Hepatocyte (in vitro differentiated cells): ENCODE measurements around the gene VILL.

Source experiments
- EZH2 ChIP-seq: fragments of 200-600 bp; sonication (generic); IDR thresholded peaks from 2 replicates; pipeline ENCODE4 v1.6.1; 2016; ENCODE audit warnings: antibody characterized with exemption, mild to moderate bottlenecking, borderline replicate concordance
- EZH2phosphoT487 ChIP-seq: fragments of 200-600 bp; sonication (generic); IDR thresholded peaks from one replicate; pipeline ENCODE4 v1.6.1; 2018; ENCODE audit warnings: antibody characterized with exemption, mild to moderate bottlenecking, low read depth, moderate library complexity; ENCODE audit not compliant: unreplicated experiment, severe bottlenecking
- TF ChIP-seq, protein P1 (sequence below): fragments of 200-600 bp; sonication (generic); IDR thresholded peaks from 2 replicates; pipeline ENCODE4 v1.5.1; 2016; ENCODE audit warnings: antibody characterized with exemption, mild to moderate bottlenecking; ENCODE audit not compliant: poor library complexity

DNA sequence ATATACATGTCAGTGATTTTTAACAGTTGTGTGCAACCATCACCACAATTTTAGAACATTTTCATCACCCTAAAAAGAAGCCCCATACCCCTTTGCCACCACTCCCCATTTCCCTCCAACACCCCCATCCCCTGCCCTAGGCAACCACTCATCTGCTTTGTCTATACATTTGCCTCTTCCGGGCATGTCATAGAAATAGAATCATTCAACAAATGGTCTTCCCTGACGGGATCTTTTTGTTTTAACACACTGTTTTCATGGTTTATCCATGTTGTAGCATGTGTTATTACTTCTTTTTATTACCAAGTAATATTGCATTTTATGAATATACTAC lies 4.0 kb downstream of the VILL start:
- TF ChIP-seq, protein P1, sequence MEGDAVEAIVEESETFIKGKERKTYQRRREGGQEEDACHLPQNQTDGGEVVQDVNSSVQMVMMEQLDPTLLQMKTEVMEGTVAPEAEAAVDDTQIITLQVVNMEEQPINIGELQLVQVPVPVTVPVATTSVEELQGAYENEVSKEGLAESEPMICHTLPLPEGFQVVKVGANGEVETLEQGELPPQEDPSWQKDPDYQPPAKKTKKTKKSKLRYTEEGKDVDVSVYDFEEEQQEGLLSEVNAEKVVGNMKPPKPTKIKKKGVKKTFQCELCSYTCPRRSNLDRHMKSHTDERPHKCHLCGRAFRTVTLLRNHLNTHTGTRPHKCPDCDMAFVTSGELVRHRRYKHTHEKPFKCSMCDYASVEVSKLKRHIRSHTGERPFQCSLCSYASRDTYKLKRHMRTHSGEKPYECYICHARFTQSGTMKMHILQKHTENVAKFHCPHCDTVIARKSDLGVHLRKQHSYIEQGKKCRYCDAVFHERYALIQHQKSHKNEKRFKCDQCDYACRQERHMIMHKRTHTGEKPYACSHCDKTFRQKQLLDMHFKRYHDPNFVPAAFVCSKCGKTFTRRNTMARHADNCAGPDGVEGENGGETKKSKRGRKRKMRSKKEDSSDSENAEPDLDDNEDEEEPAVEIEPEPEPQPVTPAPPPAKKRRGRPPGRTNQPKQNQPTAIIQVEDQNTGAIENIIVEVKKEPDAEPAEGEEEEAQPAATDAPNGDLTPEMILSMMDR: no peak
- TF ChIP-seq EZH2 (no peak), EZH2phosphoT487 (no peak)
